Stimulated activated CD8-positive, alpha-beta memory T cell treated with anti-CD3 and anti-CD28 coated beads, Interleukin-4, amount 100 ng/mL, for 48 hours (primary cell): ENCODE data around the gene B3GAT2.

Experiments used
- DNase-seq: peaks from one replicate; pipeline ENCODE4 v3.0.0-alpha.2; 2020

Gene B3GAT2

GRCh38 chr6:70841112-70841511 lies 115.7 kb downstream of the B3GAT2 start:
- DNase-seq = no peak

- no peak for DNase-seq
Measured at GRCh38 chr6:70839286-70840266, 117.3 kb downstream of the B3GAT2 start.

GRCh38 chr6:70838907-70839285 lies 118.0 kb downstream of the B3GAT2 start:
- DNase-seq = no peak

- no peak for DNase-seq
Measured at GRCh38 chr6:70834520-70834919, 122.3 kb downstream of the B3GAT2 start.

GRCh38 chr6:70831427-70831826 lies 125.4 kb downstream of the B3GAT2 start:
- no peak for DNase-seq

GRCh38 chr6:70823651-70824050 lies 133.2 kb downstream of the B3GAT2 start:
- no peak for DNase-seq

GRCh38 chr6:70821751-70822150 lies 135.1 kb downstream of the B3GAT2 start:
- no peak for DNase-seq

GRCh38 chr6:70820778-70821177 lies 136.1 kb downstream of the B3GAT2 start:
- DNase-seq = no peak

- DNase-seq = no peak
Measured at GRCh38 chr6:70819646-70820045, 137.2 kb downstream of the B3GAT2 start.

- DNase-seq = no peak
Measured at GRCh38 chr6:70813885-70814284, 143.0 kb downstream of the B3GAT2 start.

GRCh38 chr6:70811788-70812187 lies 145.1 kb downstream of the B3GAT2 start:
- DNase-seq = no peak
